Ishikawa (cell line): ENCODE results near the gene MYEOV.
A peak's percentile ranks its signal among the peaks of the same experiment; 100 is the strongest.

Experiments
- CEBPB ChIP-seq: IDR thresholded peaks from 2 replicates; pipeline ENCODE4 v1.6.1; 2012
- CREB1 ChIP-seq: IDR thresholded peaks from 2 replicates; pipeline ENCODE4 v1.6.1; 2012; ENCODE audit warnings: low read depth
- EP300 ChIP-seq: IDR thresholded peaks from 2 replicates; pipeline ENCODE4 v1.6.1; 2012; ENCODE audit warnings: borderline replicate concordance
- FOXM1 ChIP-seq: IDR thresholded peaks from 2 replicates; pipeline ENCODE4 v1.6.1; 2012; ENCODE audit warnings: low read depth, borderline replicate concordance
- TAF1 ChIP-seq: IDR thresholded peaks from 2 replicates; pipeline ENCODE4 v1.6.1; 2012; ENCODE audit warnings: low read depth, mild to moderate bottlenecking
- TCF12 ChIP-seq: IDR thresholded peaks from 2 replicates; pipeline ENCODE4 v1.6.1; 2012; ENCODE audit warnings: low read depth
- YY1 ChIP-seq: IDR thresholded peaks from 2 replicates; pipeline ENCODE4 v1.6.1; 2012; ENCODE audit warnings: low read depth
- TF ChIP-seq, protein P1 (sequence below): IDR thresholded peaks from 2 replicates; pipeline ENCODE4 v1.6.1; 2012

- TF ChIP-seq YY1 = 0 out of 2 replicates have a peak, but pooled peaks have one; percentile 27
- TF ChIP-seq CEBPB = no peak
- TF ChIP-seq, protein P1, sequence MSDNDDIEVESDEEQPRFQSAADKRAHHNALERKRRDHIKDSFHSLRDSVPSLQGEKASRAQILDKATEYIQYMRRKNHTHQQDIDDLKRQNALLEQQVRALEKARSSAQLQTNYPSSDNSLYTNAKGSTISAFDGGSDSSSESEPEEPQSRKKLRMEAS = peak; percentile 67
- TF ChIP-seq TCF12 = peak; percentile 90
- TF ChIP-seq CREB1 = no peak
- TF ChIP-seq FOXM1 = peak; percentile 78; the same call in 1 of the 2 replicates
- TF ChIP-seq TAF1 = no peak
- peak; percentile 93 for TF ChIP-seq EP300
These were observed 7.3 kb upstream of the MYEOV start for GRCh38 chr11:69286374-69287371.
